Activated B cell treated with CpG ODN at 0.5 μM for 24 hours (primary cell): ENCODE results near the gene SLC25A15. TPM values are rescaled to one million over a fixed set of nuclear protein-coding genes. Genes with fewer than 3 reads are reported as not detected.

ENCODE experiments used
- ATAC-seq: fragments of 200-7000 bp; cut with Tn5 transposase; one replicate; pipeline ENCODE4 v1.10.0; 2021; ENCODE audit warnings: low read depth, mild to moderate bottlenecking, moderate library complexity
- CTCF ChIA-PET: fragments of 350-600 bp; sonication (Branson Sonifier 250); formaldehyde crosslinking; loops from one replicate; lab custom pipeline; 2021; ENCODE audit warnings: antibody characterized with exemption; lab: Charles Lee
- POLR2A ChIA-PET: fragments of 350-600 bp; sonication (Branson Sonifier 250); formaldehyde crosslinking; loops from one replicate; lab custom pipeline; 2021; ENCODE audit warnings: antibody characterized with exemption; lab: Charles Lee
- DNase-seq: peaks from one replicate; pipeline ENCODE4 v3.0.0; 2022
- H3K27ac Mint-ChIP-seq: one replicate; pipeline ENCODE4 v1.8.0; 2020; ENCODE audit warnings: mixed read lengths
- H3K27me3 Mint-ChIP-seq: one replicate; pipeline ENCODE4 v1.8.0; 2021; ENCODE audit warnings: mixed read lengths
- H3K36me3 Mint-ChIP-seq: one replicate; pipeline ENCODE4 v1.8.0; 2021; ENCODE audit warnings: low read depth, mixed read lengths
- H3K4me1 Mint-ChIP-seq: one replicate; pipeline ENCODE4 v1.8.0; 2021; ENCODE audit warnings: mixed read lengths
- H3K4me3 Mint-ChIP-seq: one replicate; pipeline ENCODE4 v1.8.0; 2020; ENCODE audit warnings: mild to moderate bottlenecking, mixed read lengths
- H3K9me3 Mint-ChIP-seq: one replicate; pipeline ENCODE4 v1.8.0; 2020; ENCODE audit warnings: mixed read lengths
- CTCF ChIP-seq: fragments of 200-600 bp; IDR thresholded peaks from one replicate; pipeline ENCODE4 v1.8.0; 2022; ENCODE audit warnings: antibody characterized with exemption, mild to moderate bottlenecking
- intact Hi-C: fragments of 100-400 bp; cut with micrococcal nuclease; formaldehyde crosslinking; loops from one replicate; pipeline ENCODE4 v1.15.1; 2024
- total RNA-seq: library from RNA; stranded (reverse); gene quantifications from 2 replicates; pipeline ENCODE4 v1.2.3, GENCODE V29; 2022

Gene SLC25A15
- total RNA-seq, 1 donor from 2014 or later: 4.9 TPM

GRCh38 chr13:40762849-40763248 lies 26.6 kb upstream of the SLC25A15 start:
- ATAC-seq (no peak), DNase-seq (no peak)
- ChIA-PET POLR2A (no interaction called here), CTCF (interaction anchor here (1.4 kb wide), 1 partner anchor 14 kb away, joined by 5 read pairs; no protein-coding TSS in a partner anchor)
- Mint-ChIP-seq H3K27ac (no peak overlapping the region), H3K27me3 (no peaks in the 10 kb centered on the region), H3K4me3 (no peak overlapping the region), H3K9me3 (no peaks in the 10 kb centered on the region), H3K4me1 (peaks cover 8% of the 10 kb centered on the region), H3K36me3 (peaks cover 56% of the 10 kb centered on the region)
- intact Hi-C loops: no loop called here
- TF ChIP-seq CTCF: no peak

GRCh38 chr13:40764587-40765403 lies 24.6 kb upstream of the SLC25A15 start:
- ChIA-PET CTCF (no interaction called here), POLR2A (no interaction called here)
- peaks cover 16% of the 10 kb centered on the region for H3K4me1 Mint-ChIP-seq
- intact Hi-C loops: no loop called here
- no peak overlapping the region for H3K4me3 Mint-ChIP-seq
- ATAC-seq (no peak), DNase-seq (no peak)
- TF ChIP-seq CTCF: no peak
- H3K9me3 Mint-ChIP-seq: no peaks in the 10 kb centered on the region
- no peak overlapping the region for H3K27ac Mint-ChIP-seq
- peaks cover 47% of the 10 kb centered on the region for H3K36me3 Mint-ChIP-seq
- H3K27me3 Mint-ChIP-seq: no peaks in the 10 kb centered on the region

GRCh38 chr13:40765602-40766001 lies 23.8 kb upstream of the SLC25A15 start:
- POLR2A ChIA-PET: no interaction called here
- H3K9me3 Mint-ChIP-seq: no peaks in the 10 kb centered on the region

GRCh38 chr13:40769970-40770369 lies 19.4 kb upstream of the SLC25A15 start:
- Mint-ChIP-seq H3K4me3 (peak overlapping the region; percentile 98), H3K4me1 (peaks cover 27% of the 10 kb centered on the region), H3K36me3 (peaks cover 25% of the 10 kb centered on the region), H3K27me3 (no peaks in the 10 kb centered on the region), H3K27ac (no peak overlapping the region), H3K9me3 (no peaks in the 10 kb centered on the region)
- intact Hi-C loops: loop anchor here (2.0 to 10.0 kb wide), 6 partner anchors 335 to 995 kb away; partner anchors contain the start of genes KBTBD7, MTRF1 and NAA16
- DNase-seq (no peak), ATAC-seq (no peak)
- POLR2A ChIA-PET: interaction anchor here (0.7 to 1.0 kb wide), 2 partner anchors 236 to 290 kb away, joined by 3 read pairs; no protein-coding TSS in a partner anchor
- CTCF ChIA-PET: interaction anchor here (1.0 kb wide), 1 partner anchor 828 kb away, joined by 5 read pairs; no protein-coding TSS in a partner anchor
- no peak for TF ChIP-seq CTCF

More at GRCh38 chr13:40765602-40766001, 23.8 kb upstream of the SLC25A15 start:
- intact Hi-C loops: no loop called here
- DNase-seq (no peak), ATAC-seq (no peak)
- Mint-ChIP-seq H3K36me3 (peaks cover 42% of the 10 kb centered on the region), H3K4me1 (peaks cover 25% of the 10 kb centered on the region), H3K4me3 (no peak overlapping the region), H3K27me3 (no peaks in the 10 kb centered on the region), H3K27ac (no peak overlapping the region)
- CTCF ChIA-PET: interaction anchor here (1.2 to 1.7 kb wide), 2 partner anchors 12 to 696 kb away, joined by 3 to 5 read pairs; no protein-coding TSS in a partner anchor
- TF ChIP-seq CTCF: no peak

- H3K27me3 Mint-ChIP-seq: no peaks in the 10 kb centered on the region
- DNase-seq (no peak), ATAC-seq (no peak)
- POLR2A ChIA-PET: interaction anchor here (0.5 to 1.0 kb wide), 4 partner anchors 151 to 289 kb away, joined by 3 to 7 read pairs (median 3); no protein-coding TSS in a partner anchor
- H3K27ac Mint-ChIP-seq: peak overlapping the region; percentile 94
- CTCF ChIA-PET: no interaction called here
- peaks cover 27% of the 10 kb centered on the region for H3K4me1 Mint-ChIP-seq
- intact Hi-C loops: loop anchor here (2.0 to 10.0 kb wide), 6 partner anchors 336 to 996 kb away; partner anchors contain the start of genes KBTBD7, MTRF1 and NAA16
- peaks cover 22% of the 10 kb centered on the region for H3K36me3 Mint-ChIP-seq
- TF ChIP-seq CTCF: no peak
- H3K4me3 Mint-ChIP-seq: peak overlapping the region; percentile 98
- H3K9me3 Mint-ChIP-seq: no peaks in the 10 kb centered on the region
Measured at GRCh38 chr13:40770609-40770933, 18.8 kb upstream of the SLC25A15 start.
